HG02571 (cell line): ENCODE data around the gene VPS16.

ENCODE experiments used
- ATAC-seq: cut with Tn5 transposase; IDR thresholded peaks from one replicate; pipeline ENCODE4 v1.9.1; 2021; ENCODE audit warnings: mild to moderate bottlenecking, moderate library complexity; ENCODE audit not compliant: unreplicated experiment

The VPS16 gene

GRCh38 chr20:2867081-2867864 lies 26.7 kb downstream of the VPS16 start:
- ATAC-seq: no peak

- ATAC-seq: no peak
These were observed 28.8 kb downstream of the VPS16 start for GRCh38 chr20:2869381-2869780.

- no peak for ATAC-seq
These were observed 30.5 kb downstream of the VPS16 start for GRCh38 chr20:2871111-2871465.

- no peak for ATAC-seq
These were observed 31.3 kb downstream of the VPS16 start for GRCh38 chr20:2871661-2872458.

- ATAC-seq: peak; percentile 36
These were observed 32.0 kb downstream of the VPS16 start for GRCh38 chr20:2872459-2873009.

GRCh38 chr20:2873010-2873746 lies 32.6 kb downstream of the VPS16 start, which contains the start of gene PTPRA:
Gene PTPRA (plus strand): TSS chr20:2873481. CDS start chr20:2964278, 90,797 bp downstream.
- peak; percentile 90 for ATAC-seq

- peak; percentile 43 for ATAC-seq
These were observed 33.1 kb downstream of the VPS16 start for GRCh38 chr20:2873747-2874041.

- no peak for ATAC-seq
These were observed 33.9 kb downstream of the VPS16 start for GRCh38 chr20:2874456-2874855.

GRCh38 chr20:2875690-2876203 lies 35.2 kb downstream of the VPS16 start:
- ATAC-seq: no peak

- ATAC-seq: no peak
These were observed 38.0 kb downstream of the VPS16 start for GRCh38 chr20:2878515-2878914.

GRCh38 chr20:2879146-2879545 lies 38.6 kb downstream of the VPS16 start:
- ATAC-seq: no peak

- no peak for ATAC-seq
These were observed 40.1 kb downstream of the VPS16 start for GRCh38 chr20:2880650-2881049.

- no peak for ATAC-seq
These were observed 43.4 kb downstream of the VPS16 start for GRCh38 chr20:2883726-2884637.

- no peak for ATAC-seq
These were observed 47.2 kb downstream of the VPS16 start for GRCh38 chr20:2887715-2888114.

- ATAC-seq: no peak
These were observed 47.8 kb downstream of the VPS16 start for GRCh38 chr20:2888224-2888955.

- no peak for ATAC-seq
These were observed 48.7 kb downstream of the VPS16 start for GRCh38 chr20:2889209-2889608.

- no peak for ATAC-seq
These were observed 49.3 kb downstream of the VPS16 start for GRCh38 chr20:2889797-2890196.

GRCh38 chr20:2890742-2891141 lies 50.2 kb downstream of the VPS16 start:
- no peak for ATAC-seq

GRCh38 chr20:2891343-2891742 lies 50.8 kb downstream of the VPS16 start:
- ATAC-seq: no peak
